Caco-2 (cell line): ENCODE measurements around the gene SMYD3. TPM values are rescaled to one million over a fixed set of nuclear protein-coding genes. Genes with fewer than 3 reads are reported as not detected.

Experiments
- BruUV-seq: library from RNA; stranded (reverse); fragments of 400-500 nt; replicated peaks from 2 replicates; lab custom pipeline; 2021; lab: Mats Ljungman, UMichigan
- CTCF ChIA-PET: fragments of 300-600 bp; sonication (Branson Sonifier 250); formaldehyde crosslinking; loops from one replicate; lab custom pipeline; 2022; ENCODE audit warnings: antibody characterized with exemption; lab: Charles Lee
- POLR2A ChIA-PET: fragments of 300-600 bp; sonication (Branson Sonifier 250); formaldehyde crosslinking; loops from one replicate; lab custom pipeline; 2022; ENCODE audit warnings: antibody characterized with exemption; lab: Charles Lee
- DNase-seq, 2 experiments: peaks; one replicate each; pipeline versions ENCODE4 v3.0.0 to v3.0.0-alpha.2; 2020 to 2022
- H3K27me3 ChIP-seq: replicated peaks from 2 replicates; pipeline ENCODE4 v1.6.0; 2011; ENCODE audit warnings: low read length; ENCODE audit not compliant: control insufficient read depth, insufficient read depth
- H3K36me3 ChIP-seq: 2 replicates; pipeline ENCODE4 v1.5.1; 2011; ENCODE audit warnings: low read length; ENCODE audit not compliant: control insufficient read depth, insufficient read depth
- H3K4me1 ChIP-seq: fragments of 250-450 bp; sonication (Bioruptor Pico); 2 replicates; pipeline ENCODE4 v1.5.1; 2020; ENCODE audit warnings: mild to moderate bottlenecking
- H3K4me3 ChIP-seq: 2 replicates; pipeline ENCODE4 v1.5.1; 2011; ENCODE audit warnings: low read depth, mild to moderate bottlenecking, control low read depth, low read length
- H3K9me3 ChIP-seq: fragments of 250-450 bp; sonication (Bioruptor Pico); 2 replicates; pipeline ENCODE4 v1.5.1; 2020; ENCODE audit warnings: mild to moderate bottlenecking, moderate library complexity
- H3K27ac Mint-ChIP-seq: one replicate; pipeline ENCODE4 v1.8.0; 2022; ENCODE audit warnings: mixed read lengths; ENCODE audit not compliant: unreplicated experiment
- H3K27me3 Mint-ChIP-seq: one replicate; pipeline ENCODE4 v1.8.0; 2022; ENCODE audit warnings: mixed read lengths; ENCODE audit not compliant: insufficient read depth, unreplicated experiment
- H3K36me3 Mint-ChIP-seq: one replicate; pipeline ENCODE4 v1.8.0; 2022; ENCODE audit warnings: mild to moderate bottlenecking, mixed read lengths; ENCODE audit not compliant: insufficient read depth, unreplicated experiment
- H3K4me1 Mint-ChIP-seq: one replicate; pipeline ENCODE4 v1.8.0; 2022; ENCODE audit warnings: low read depth, mixed read lengths; ENCODE audit not compliant: unreplicated experiment
- H3K4me3 Mint-ChIP-seq: one replicate; pipeline ENCODE4 v1.8.0; 2022; ENCODE audit warnings: mild to moderate bottlenecking, moderate library complexity, mixed read lengths; ENCODE audit not compliant: unreplicated experiment
- H3K9me3 Mint-ChIP-seq: one replicate; pipeline ENCODE4 v1.8.0; 2022; ENCODE audit warnings: mixed read lengths; ENCODE audit not compliant: unreplicated experiment
- intact Hi-C: fragments of 100-400 bp; cut with micrococcal nuclease; formaldehyde crosslinking; loops from one replicate; pipeline ENCODE4 v1.10.0; 2022; ENCODE audit not compliant: unreplicated experiment
- total RNA-seq: library from RNA; stranded (reverse); gene quantifications from 2 replicates; pipeline ENCODE4 v1.2.3, GENCODE V29; 2022
- TF ChIP-seq, protein P1 (sequence below), 2 experiments: fragments of 200-600 bp in 1 of 2; IDR thresholded peaks; 1 replicate in 1 of 2; 2 replicates in 1 of 2; pipeline versions ENCODE4 v1.5.1 to v1.8.0; 2011 to 2022; ENCODE audit warnings: antibody characterized with exemption in 1 of 2, control low read depth in 1 of 2, inconsistent platforms in 1 of 2, low read depth in 1 of 2, low read length in 1 of 2, mild to moderate bottlenecking in 1 of 2, moderate library complexity in 1 of 2; ENCODE audit not compliant: insufficient read depth in 1 of 2, severe bottlenecking in 1 of 2, unreplicated experiment in 1 of 2

Gene SMYD3
- total RNA-seq, 1 experiment from 2014 or later, result 33.0 TPM

GRCh38 chr1:246001142-246001836, 505.8 kb downstream of the SMYD3 start:
- CTCF ChIA-PET, result interaction anchor here (0.9 to 1.2 kb wide), 3 partner anchors 113 to 848 kb away, joined by 3 to 6 read pairs (median 4); no protein-coding TSS in a partner anchor

GRCh38 chr1:246000638-246001015, 506.5 kb downstream of the SMYD3 start:
- no peaks in the 10 kb centered on the region for H3K9me3 Mint-ChIP-seq
- CTCF ChIA-PET, result no interaction called here
- intact Hi-C loops, result loop anchor here (10.0 kb wide), 3 partner anchors 296 to 486 kb away; no protein-coding TSS in a partner anchor

More at GRCh38 chr1:246001142-246001836, 505.8 kb downstream of the SMYD3 start:
- H3K27me3 ChIP-seq, result no peaks in the 10 kb centered on the region
- Mint-ChIP-seq H3K4me3 (no peak overlapping the region), H3K4me1 (peaks cover 22% of the 10 kb centered on the region), H3K27me3 (no peaks in the 10 kb centered on the region), H3K9me3 (no peaks in the 10 kb centered on the region), H3K27ac (no peak overlapping the region), H3K36me3 (no peaks in the 10 kb centered on the region)
- H3K9me3 ChIP-seq, result no peaks in the 10 kb centered on the region
- no peak for DNase-seq
- H3K36me3 ChIP-seq, result no peaks in the 10 kb centered on the region
- BruUV-seq, result no TSS peak
- intact Hi-C loops, result loop anchor here (10.0 kb wide), 3 partner anchors 296 to 486 kb away; no protein-coding TSS in a partner anchor
- TF ChIP-seq, protein P1, sequence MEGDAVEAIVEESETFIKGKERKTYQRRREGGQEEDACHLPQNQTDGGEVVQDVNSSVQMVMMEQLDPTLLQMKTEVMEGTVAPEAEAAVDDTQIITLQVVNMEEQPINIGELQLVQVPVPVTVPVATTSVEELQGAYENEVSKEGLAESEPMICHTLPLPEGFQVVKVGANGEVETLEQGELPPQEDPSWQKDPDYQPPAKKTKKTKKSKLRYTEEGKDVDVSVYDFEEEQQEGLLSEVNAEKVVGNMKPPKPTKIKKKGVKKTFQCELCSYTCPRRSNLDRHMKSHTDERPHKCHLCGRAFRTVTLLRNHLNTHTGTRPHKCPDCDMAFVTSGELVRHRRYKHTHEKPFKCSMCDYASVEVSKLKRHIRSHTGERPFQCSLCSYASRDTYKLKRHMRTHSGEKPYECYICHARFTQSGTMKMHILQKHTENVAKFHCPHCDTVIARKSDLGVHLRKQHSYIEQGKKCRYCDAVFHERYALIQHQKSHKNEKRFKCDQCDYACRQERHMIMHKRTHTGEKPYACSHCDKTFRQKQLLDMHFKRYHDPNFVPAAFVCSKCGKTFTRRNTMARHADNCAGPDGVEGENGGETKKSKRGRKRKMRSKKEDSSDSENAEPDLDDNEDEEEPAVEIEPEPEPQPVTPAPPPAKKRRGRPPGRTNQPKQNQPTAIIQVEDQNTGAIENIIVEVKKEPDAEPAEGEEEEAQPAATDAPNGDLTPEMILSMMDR (IDR thresholded peaks at IDR 0.05; ENCODE audit: insufficient read depth in 1 of 2, low read depth in 1 of 2, low read length in 1 of 2, severe bottlenecking in 1 of 2, unreplicated experiment in 1 of 2), result no peak
- POLR2A ChIA-PET, result no interaction called here
- peaks cover 8% of the 10 kb centered on the region for H3K4me1 ChIP-seq
- no peak overlapping the region for H3K4me3 ChIP-seq

More at GRCh38 chr1:246000638-246001015, 506.5 kb downstream of the SMYD3 start:
- no peaks in the 10 kb centered on the region for H3K36me3 Mint-ChIP-seq
- Histone ChIP-seq H3K4me3 (no peak overlapping the region), H3K4me1 (peaks cover 8% of the 10 kb centered on the region), H3K36me3 (no peaks in the 10 kb centered on the region), H3K27me3 (no peaks in the 10 kb centered on the region), H3K9me3 (no peaks in the 10 kb centered on the region)
- POLR2A ChIA-PET, result no interaction called here
- H3K4me1 Mint-ChIP-seq, result peaks cover 22% of the 10 kb centered on the region
- no peak for DNase-seq
- no TSS peak for BruUV-seq
- H3K27ac Mint-ChIP-seq, result no peak overlapping the region
- H3K4me3 Mint-ChIP-seq, result no peak overlapping the region
- H3K27me3 Mint-ChIP-seq, result no peaks in the 10 kb centered on the region
- TF ChIP-seq, protein P1 (IDR thresholded peaks at IDR 0.05; ENCODE audit: insufficient read depth in 1 of 2, low read depth in 1 of 2, low read length in 1 of 2, severe bottlenecking in 1 of 2, unreplicated experiment in 1 of 2), result no peak
